ENCODE data around the gene ZBTB24. TPM values are rescaled to one million over a fixed set of nuclear protein-coding genes. Genes with fewer than 3 reads are reported as not detected.

ZBTB24 gene
- total RNA-seq, 2 experiments from 2014 or later, result 10.5 to 11.8 TPM

- Mint-ChIP-seq H3K27me3 (no peaks in the 10 kb centered on the region), H3K4me3 (no peak overlapping the region), H3K36me3 (ENCODE audit: low read depth) (no peaks in the 10 kb centered on the region), H3K4me1 (ENCODE audit: low read depth) (peaks cover under 1% of the 10 kb centered on the region), H3K9me3 (no peaks in the 10 kb centered on the region), H3K27ac (no peak overlapping the region)
- POLR2A ChIA-PET, result interaction anchor here (0.6 kb wide), 1 partner anchor 615 kb away, joined by 3 read pairs; no protein-coding TSS in a partner anchor
- CTCF ChIA-PET, result no interaction called here
- ATAC-seq (no peak), DNase-seq (no peak)
- TF ChIP-seq CTCF (IDR thresholded peaks at IDR 0.05), result no peak
- intact Hi-C loops (cut with micrococcal nuclease), result no loop called here
These were observed 62.3 kb downstream of the ZBTB24 start for GRCh38 chr6:109420751-109421150.

- Mint-ChIP-seq H3K9me3 (no peaks in the 10 kb centered on the region), H3K36me3 (ENCODE audit: low read depth) (no peaks in the 10 kb centered on the region), H3K4me1 (ENCODE audit: low read depth) (no peaks in the 10 kb centered on the region), H3K27ac (no peak overlapping the region), H3K4me3 (no peak overlapping the region), H3K27me3 (no peaks in the 10 kb centered on the region)
- DNase-seq (no peak), ATAC-seq (no peak)
- intact Hi-C loops (cut with micrococcal nuclease), result no loop called here
- no peak for TF ChIP-seq CTCF (IDR thresholded peaks at IDR 0.05)
- POLR2A ChIA-PET, result interaction anchor here (1.3 kb wide), 1 partner anchor 34 kb away, joined by 3 read pairs; no protein-coding TSS in a partner anchor
- CTCF ChIA-PET, result no interaction called here
These were observed 65.4 kb downstream of the ZBTB24 start for GRCh38 chr6:109417646-109418045.

Other genes with a start within 250 kb of the ZBTB24 start
- 100 to 1,000 TPM; 144 to 146 TPM for gene CD164, start 100.8 kb downstream of the ZBTB24 start, total RNA-seq
- under 1 TPM; 0.27 to 0.38 TPM for gene PPIL6, start 42.6 kb downstream of the ZBTB24 start, total RNA-seq
- gene SMPD2, start 42.5 kb downstream of the ZBTB24 start, total RNA-seq, result 1 to 10 TPM; 8.7 to 9.6 TPM
- gene MICAL1, start 27.4 kb downstream of the ZBTB24 start, total RNA-seq, result 10 to 100 TPM; 17.7 TPM
- 1 to 10 TPM; 3.0 to 3.5 TPM for gene AK9, start 208.0 kb upstream of the ZBTB24 start, total RNA-seq
- 10 to 100 TPM; 13.1 to 14.3 TPM for gene FIG4, start 208.1 kb upstream of the ZBTB24 start, total RNA-seq